GM23338 (cell line): ENCODE results near the gene TTC12. TPM values are rescaled to one million over a fixed set of nuclear protein-coding genes. Genes with fewer than 3 reads are reported as not detected.

Experiments used
- CREB1 ChIP-seq: fragments of 250-450 bp; sonication (Bioruptor Pico); IDR thresholded peaks from 2 replicates; pipeline ENCODE4 v1.5.0; 2020; ENCODE audit warnings: low read depth, mild to moderate bottlenecking, moderate library complexity
- CTCF ChIP-seq, 2 experiments: fragments of 200-600 bp in 1 of 2; sonication (generic) in 1 of 2; conservative IDR thresholded peaks; 2 replicates each; pipeline versions ENCODE4 v1.5.1 to v1.6.1; 2016 to 2017; ENCODE audit warnings: antibody characterized with exemption in 2 of 2, low read depth in 2 of 2, mild to moderate bottlenecking in 2 of 2, moderate library complexity in 1 of 2
- EZH2 ChIP-seq: fragments of 200-600 bp; sonication (generic); IDR thresholded peaks from one replicate; pipeline ENCODE4 v1.8.0; 2017; ENCODE audit warnings: antibody characterized with exemption, mild to moderate bottlenecking, low read depth; ENCODE audit not compliant: unreplicated experiment
- EZH2phosphoT487 ChIP-seq: fragments of 200-600 bp; sonication (generic); IDR thresholded peaks from one replicate; pipeline ENCODE4 v1.8.1; 2018; ENCODE audit warnings: antibody characterized with exemption; ENCODE audit not compliant: unreplicated experiment
- NANOG ChIP-seq: IDR thresholded peaks from 2 replicates; pipeline ENCODE4 v1.6.1; 2016; ENCODE audit warnings: antibody characterized with exemption, borderline replicate concordance
- POLR2AphosphoS5 ChIP-seq: IDR thresholded peaks from 2 replicates; pipeline ENCODE4 v1.6.1; 2016; ENCODE audit warnings: antibody characterized with exemption, low read depth
- STAT1 ChIP-seq: IDR thresholded peaks from one replicate; pipeline ENCODE4 v1.6.1; 2016; ENCODE audit warnings: antibody characterized with exemption; ENCODE audit not compliant: unreplicated experiment
- polyA plus RNA-seq: library from polyadenylated mRNA; unstranded; fragments of >200 nt; fragmentation: Nextera tagmentation; extraction: Ambion mirVana; gene quantifications from 2 replicates; pipeline ENCODE4 v1.2.1, GENCODE V29; 2016
- total RNA-seq: library from RNA; depleted of rRNA; stranded (reverse); fragments of >200 nt; shearing (Covaris generic); gene quantifications from 2 replicates; pipeline ENCODE4 v1.2.3, GENCODE V29; 2014
- TF ChIP-seq, protein P1 (sequence below): fragments of 250-450 bp; sonication (Bioruptor Pico); IDR thresholded peaks from 2 replicates; pipeline ENCODE4 v1.5.0; 2020; ENCODE audit warnings: mild to moderate bottlenecking, moderate library complexity
- TF ChIP-seq, protein P2 (sequence below): IDR thresholded peaks from 2 replicates; pipeline ENCODE4 v1.6.1; 2016; ENCODE audit warnings: antibody characterized with exemption

Gene TTC12
- total and polyA plus RNA-seq, 2 experiments from 2014 or later, result 3.4 to 12.5 TPM

GRCh38 chr11:113407163-113407562, 92.8 kb downstream of the TTC12 start (continued):
- TF ChIP-seq, protein P1, sequence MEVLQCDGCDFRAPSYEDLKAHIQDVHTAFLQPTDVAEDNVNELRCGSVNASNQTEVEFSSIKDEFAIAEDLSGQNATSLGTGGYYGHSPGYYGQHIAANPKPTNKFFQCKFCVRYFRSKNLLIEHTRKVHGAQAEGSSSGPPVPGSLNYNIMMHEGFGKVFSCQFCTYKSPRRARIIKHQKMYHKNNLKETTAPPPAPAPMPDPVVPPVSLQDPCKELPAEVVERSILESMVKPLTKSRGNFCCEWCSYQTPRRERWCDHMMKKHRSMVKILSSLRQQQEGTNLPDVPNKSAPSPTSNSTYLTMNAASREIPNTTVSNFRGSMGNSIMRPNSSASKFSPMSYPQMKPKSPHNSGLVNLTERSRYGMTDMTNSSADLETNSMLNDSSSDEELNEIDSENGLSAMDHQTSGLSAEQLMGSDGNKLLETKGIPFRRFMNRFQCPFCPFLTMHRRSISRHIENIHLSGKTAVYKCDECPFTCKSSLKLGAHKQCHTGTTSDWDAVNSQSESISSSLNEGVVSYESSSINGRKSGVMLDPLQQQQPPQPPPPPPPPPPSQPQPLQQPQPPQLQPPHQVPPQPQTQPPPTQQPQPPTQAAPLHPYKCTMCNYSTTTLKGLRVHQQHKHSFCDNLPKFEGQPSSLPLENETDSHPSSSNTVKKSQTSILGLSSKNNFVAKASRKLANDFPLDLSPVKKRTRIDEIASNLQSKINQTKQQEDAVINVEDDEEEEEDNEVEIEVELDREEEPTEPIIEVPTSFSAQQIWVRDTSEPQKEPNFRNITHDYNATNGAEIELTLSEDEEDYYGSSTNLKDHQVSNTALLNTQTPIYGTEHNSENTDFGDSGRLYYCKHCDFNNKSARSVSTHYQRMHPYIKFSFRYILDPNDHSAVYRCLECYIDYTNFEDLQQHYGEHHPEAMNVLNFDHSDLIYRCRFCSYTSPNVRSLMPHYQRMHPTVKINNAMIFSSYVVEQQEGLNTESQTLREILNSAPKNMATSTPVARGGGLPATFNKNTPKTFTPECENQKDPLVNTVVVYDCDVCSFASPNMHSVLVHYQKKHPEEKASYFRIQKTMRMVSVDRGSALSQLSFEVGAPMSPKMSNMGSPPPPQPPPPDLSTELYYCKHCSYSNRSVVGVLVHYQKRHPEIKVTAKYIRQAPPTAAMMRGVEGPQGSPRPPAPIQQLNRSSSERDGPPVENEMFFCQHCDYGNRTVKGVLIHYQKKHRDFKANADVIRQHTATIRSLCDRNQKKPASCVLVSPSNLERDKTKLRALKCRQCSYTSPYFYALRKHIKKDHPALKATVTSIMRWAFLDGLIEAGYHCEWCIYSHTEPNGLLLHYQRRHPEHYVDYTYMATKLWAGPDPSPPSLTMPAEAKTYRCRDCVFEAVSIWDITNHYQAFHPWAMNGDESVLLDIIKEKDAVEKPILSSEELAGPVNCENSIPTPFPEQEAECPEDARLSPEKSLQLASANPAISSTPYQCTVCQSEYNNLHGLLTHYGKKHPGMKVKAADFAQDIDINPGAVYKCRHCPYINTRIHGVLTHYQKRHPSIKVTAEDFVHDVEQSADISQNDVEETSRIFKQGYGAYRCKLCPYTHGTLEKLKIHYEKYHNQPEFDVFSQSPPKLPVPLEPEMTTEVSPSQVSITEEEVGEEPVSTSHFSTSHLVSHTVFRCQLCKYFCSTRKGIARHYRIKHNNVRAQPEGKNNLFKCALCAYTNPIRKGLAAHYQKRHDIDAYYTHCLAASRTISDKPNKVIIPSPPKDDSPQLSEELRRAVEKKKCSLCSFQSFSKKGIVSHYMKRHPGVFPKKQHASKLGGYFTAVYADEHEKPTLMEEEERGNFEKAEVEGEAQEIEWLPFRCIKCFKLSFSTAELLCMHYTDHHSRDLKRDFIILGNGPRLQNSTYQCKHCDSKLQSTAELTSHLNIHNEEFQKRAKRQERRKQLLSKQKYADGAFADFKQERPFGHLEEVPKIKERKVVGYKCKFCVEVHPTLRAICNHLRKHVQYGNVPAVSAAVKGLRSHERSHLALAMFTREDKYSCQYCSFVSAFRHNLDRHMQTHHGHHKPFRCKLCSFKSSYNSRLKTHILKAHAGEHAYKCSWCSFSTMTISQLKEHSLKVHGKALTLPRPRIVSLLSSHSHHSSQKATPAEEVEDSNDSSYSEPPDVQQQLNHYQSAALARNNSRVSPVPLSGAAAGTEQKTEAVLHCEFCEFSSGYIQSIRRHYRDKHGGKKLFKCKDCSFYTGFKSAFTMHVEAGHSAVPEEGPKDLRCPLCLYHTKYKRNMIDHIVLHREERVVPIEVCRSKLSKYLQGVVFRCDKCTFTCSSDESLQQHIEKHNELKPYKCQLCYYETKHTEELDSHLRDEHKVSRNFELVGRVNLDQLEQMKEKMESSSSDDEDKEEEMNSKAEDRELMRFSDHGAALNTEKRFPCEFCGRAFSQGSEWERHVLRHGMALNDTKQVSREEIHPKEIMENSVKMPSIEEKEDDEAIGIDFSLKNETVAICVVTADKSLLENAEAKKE (CRISPR knock-in tag), result no peak
- TF ChIP-seq, protein P2, sequence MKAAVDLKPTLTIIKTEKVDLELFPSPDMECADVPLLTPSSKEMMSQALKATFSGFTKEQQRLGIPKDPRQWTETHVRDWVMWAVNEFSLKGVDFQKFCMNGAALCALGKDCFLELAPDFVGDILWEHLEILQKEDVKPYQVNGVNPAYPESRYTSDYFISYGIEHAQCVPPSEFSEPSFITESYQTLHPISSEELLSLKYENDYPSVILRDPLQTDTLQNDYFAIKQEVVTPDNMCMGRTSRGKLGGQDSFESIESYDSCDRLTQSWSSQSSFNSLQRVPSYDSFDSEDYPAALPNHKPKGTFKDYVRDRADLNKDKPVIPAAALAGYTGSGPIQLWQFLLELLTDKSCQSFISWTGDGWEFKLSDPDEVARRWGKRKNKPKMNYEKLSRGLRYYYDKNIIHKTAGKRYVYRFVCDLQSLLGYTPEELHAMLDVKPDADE, result no peak
- no peak for TF ChIP-seq CREB1 (CRISPR knock-in tag)
- no peak for TF ChIP-seq CTCF (conservative IDR thresholded peaks at IDR 0.05; ENCODE audit: low read depth in 2 of 2)
- TF ChIP-seq STAT1, result no peak
- no peak for TF ChIP-seq NANOG
- no peak for TF ChIP-seq EZH2phosphoT487
- TF ChIP-seq POLR2AphosphoS5, result no peak
- TF ChIP-seq EZH2, result no peak
